ENCODE results near the gene SHH. TPM values are rescaled to one million over a fixed set of nuclear protein-coding genes. Genes with fewer than 3 reads are reported as not detected.

SHH gene
- total RNA-seq, 3 donors from 2014 or later (not counting 1 experiment from before 2014, with no cell fraction given): not detected

- no peak overlapping the region for H3K27ac Mint-ChIP-seq
- no peaks in the 10 kb centered on the region for H3K9me3 ChIP-seq (ENCODE audit: control insufficient read depth, insufficient read depth, low read length)
- H3K9me3 Mint-ChIP-seq: no peaks in the 10 kb centered on the region
- no peaks in the 10 kb centered on the region for H3K36me3 Mint-ChIP-seq
- peak overlapping the region; percentile 49 for H3K4me3 Mint-ChIP-seq
- peaks cover 29 to 36% of the 10 kb centered on the region in 2 donors for H3K27me3 Mint-ChIP-seq (ENCODE audit: low read depth in 2 of 2)
- TF ChIP-seq, protein P1, sequence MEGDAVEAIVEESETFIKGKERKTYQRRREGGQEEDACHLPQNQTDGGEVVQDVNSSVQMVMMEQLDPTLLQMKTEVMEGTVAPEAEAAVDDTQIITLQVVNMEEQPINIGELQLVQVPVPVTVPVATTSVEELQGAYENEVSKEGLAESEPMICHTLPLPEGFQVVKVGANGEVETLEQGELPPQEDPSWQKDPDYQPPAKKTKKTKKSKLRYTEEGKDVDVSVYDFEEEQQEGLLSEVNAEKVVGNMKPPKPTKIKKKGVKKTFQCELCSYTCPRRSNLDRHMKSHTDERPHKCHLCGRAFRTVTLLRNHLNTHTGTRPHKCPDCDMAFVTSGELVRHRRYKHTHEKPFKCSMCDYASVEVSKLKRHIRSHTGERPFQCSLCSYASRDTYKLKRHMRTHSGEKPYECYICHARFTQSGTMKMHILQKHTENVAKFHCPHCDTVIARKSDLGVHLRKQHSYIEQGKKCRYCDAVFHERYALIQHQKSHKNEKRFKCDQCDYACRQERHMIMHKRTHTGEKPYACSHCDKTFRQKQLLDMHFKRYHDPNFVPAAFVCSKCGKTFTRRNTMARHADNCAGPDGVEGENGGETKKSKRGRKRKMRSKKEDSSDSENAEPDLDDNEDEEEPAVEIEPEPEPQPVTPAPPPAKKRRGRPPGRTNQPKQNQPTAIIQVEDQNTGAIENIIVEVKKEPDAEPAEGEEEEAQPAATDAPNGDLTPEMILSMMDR (IDR thresholded peaks at IDR 0.05): no peak
- H3K36me3 ChIP-seq (ENCODE audit: control insufficient read depth, insufficient read depth, low read length): no peaks in the 10 kb centered on the region
- intact Hi-C loops (cut with micrococcal nuclease): no loop called here
- no peaks in the 10 kb centered on the region for H3K4me1 Mint-ChIP-seq
- peaks cover 18% of the 10 kb centered on the region for H3K27me3 ChIP-seq (ENCODE audit: control insufficient read depth, insufficient read depth, low read length)
- peak in 1 of 3 donors; percentile 57 for ATAC-seq
- H3K4me1 ChIP-seq (ENCODE audit: control insufficient read depth, insufficient read depth, low read length): peaks cover 17% of the 10 kb centered on the region
- 1% methylated on average over 91 of the region's 91 CpGs for WGBS (ENCODE audit: insufficient coverage)
- H3K27ac ChIP-seq (ENCODE audit: low read length): no peak overlapping the region
- peak in 1 of 2 donors; percentile 56 for DNase-seq
- H3K4me3 ChIP-seq (ENCODE audit: low read length): no peak overlapping the region
These were observed 7.1 kb downstream of the SHH start for GRCh38 chr7:155804897-155805825.

- Mint-ChIP-seq H3K4me1 (no peaks in the 10 kb centered on the region), H3K27ac (no peak overlapping the region), H3K36me3 (no peaks in the 10 kb centered on the region), H3K9me3 (no peaks in the 10 kb centered on the region), H3K27me3 (ENCODE audit: low read depth in 2 of 2) (peaks cover 36 to 41% of the 10 kb centered on the region in 2 donors), H3K4me3 (no peak overlapping the region)
- intact Hi-C loops (cut with micrococcal nuclease): no loop called here
- Histone ChIP-seq H3K27ac (ENCODE audit: low read length) (no peak overlapping the region), H3K27me3 (ENCODE audit: control insufficient read depth, insufficient read depth, low read length) (peaks cover 15% of the 10 kb centered on the region), H3K4me3 (ENCODE audit: low read length) (no peak overlapping the region), H3K9me3 (ENCODE audit: control insufficient read depth, insufficient read depth, low read length) (no peaks in the 10 kb centered on the region), H3K4me1 (ENCODE audit: control insufficient read depth, insufficient read depth, low read length) (peaks cover 17% of the 10 kb centered on the region), H3K36me3 (ENCODE audit: control insufficient read depth, insufficient read depth, low read length) (no peaks in the 10 kb centered on the region)
- WGBS (ENCODE audit: insufficient coverage): 6% methylated on average over 16 of the region's 17 CpGs
- no peak for ATAC-seq
- DNase-seq: no peak
- TF ChIP-seq, protein P1 (IDR thresholded peaks at IDR 0.05): no peak
These were observed 7.8 kb downstream of the SHH start for GRCh38 chr7:155804431-155804831.

DNA sequence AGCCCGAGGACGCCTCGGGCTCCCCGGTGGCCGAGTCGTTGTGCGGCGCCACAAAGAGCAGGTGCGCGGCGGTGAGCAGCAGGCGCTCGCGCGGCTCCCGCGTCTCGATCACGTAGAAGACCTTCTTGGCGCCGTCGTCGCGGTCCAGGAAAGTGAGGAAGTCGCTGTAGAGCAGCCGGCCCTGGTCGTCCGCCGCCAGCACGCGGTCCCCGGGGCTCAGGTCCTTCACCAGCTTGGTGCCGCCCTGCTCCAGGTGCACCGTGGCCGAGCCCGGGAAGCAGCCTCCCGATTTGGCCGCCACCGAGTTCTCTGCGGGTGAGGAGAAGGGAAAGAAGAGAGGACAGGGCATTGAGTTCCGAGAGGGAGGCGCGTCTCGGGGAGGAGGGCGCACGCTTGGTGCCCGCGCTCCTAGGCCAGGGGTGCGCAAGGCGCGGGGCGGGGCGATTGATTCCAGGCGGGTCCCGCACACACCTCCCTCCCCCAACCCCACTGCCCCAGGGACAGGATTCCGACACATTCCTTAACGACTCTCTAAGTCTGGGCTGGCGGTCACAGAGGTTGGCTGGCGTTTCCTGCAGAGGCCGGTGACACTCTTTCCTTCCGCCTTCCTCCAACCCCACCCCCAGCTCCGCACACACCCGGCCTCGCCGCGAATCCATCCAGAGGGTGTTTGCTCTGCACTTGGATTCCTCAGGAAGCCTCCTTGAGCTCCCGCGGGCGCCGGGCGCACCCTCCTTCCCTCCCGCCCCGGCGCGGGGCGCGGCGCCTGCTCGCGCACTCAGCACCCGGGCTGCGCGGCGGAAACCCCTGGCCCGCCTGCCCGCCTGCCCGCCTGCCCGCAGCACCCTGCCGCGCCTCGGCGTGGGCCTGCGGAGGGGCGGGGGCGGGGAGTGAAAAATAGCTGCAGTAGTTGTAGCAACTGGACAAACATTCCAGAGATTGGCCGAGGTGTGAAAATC, 8.6 kb downstream of the SHH start:
- Histone ChIP-seq H3K4me1 (ENCODE audit: control insufficient read depth, insufficient read depth, low read length) (peaks cover 17% of the 10 kb centered on the region), H3K27me3 (ENCODE audit: control insufficient read depth, insufficient read depth, low read length) (peaks cover 9% of the 10 kb centered on the region), H3K9me3 (ENCODE audit: control insufficient read depth, insufficient read depth, low read length) (no peaks in the 10 kb centered on the region), H3K27ac (ENCODE audit: low read length) (no peak overlapping the region), H3K4me3 (ENCODE audit: low read length) (peak overlapping the region; percentile 19), H3K36me3 (ENCODE audit: control insufficient read depth, insufficient read depth, low read length) (no peaks in the 10 kb centered on the region)
- Mint-ChIP-seq H3K27me3 (ENCODE audit: low read depth in 2 of 2) (peaks cover 40 to 43% of the 10 kb centered on the region in 2 donors), H3K36me3 (no peaks in the 10 kb centered on the region), H3K4me1 (peaks cover 0 to 2% of the 10 kb centered on the region in 2 donors), H3K4me3 (peak overlapping the region; percentile 21), H3K9me3 (no peaks in the 10 kb centered on the region), H3K27ac (no peak overlapping the region)
- no peak for DNase-seq
- intact Hi-C loops (cut with micrococcal nuclease): no loop called here
- TF ChIP-seq, protein P1 (IDR thresholded peaks at IDR 0.05): no peak
- 2% methylated on average over 96 of the region's 96 CpGs for WGBS (ENCODE audit: insufficient coverage)
- no peak for ATAC-seq

Data from natural killer cell (primary cell).